ENCODE data around the gene LGMN.

- TF ChIP-seq CTCF (IDR thresholded peaks at IDR 0.05; ENCODE audit: low read depth, low read length, poor library complexity, severe bottlenecking) (no peak), EZH2phosphoT487 (IDR thresholded peaks at IDR 0.05; ENCODE audit: borderline replicate concordance, low read length) (no peak)
Observed at GRCh38 chr14:92704036-92704804, 44.2 kb downstream of the LGMN start.
